GM03348 (cell line): ENCODE results near the gene CEP43.

Experiments
- DNase-seq: peaks from one replicate; pipeline ENCODE4 v3.0.0; 2012; ENCODE audit warnings: low spot score

CEP43 gene

GRCh38 chr6:166969390-166970002 is 29.7 kb upstream of the CEP43 start:
- DNase-seq = no peak

GRCh38 chr6:166970091-166970490 is 29.1 kb upstream of the CEP43 start:
- no peak for DNase-seq

DNA sequence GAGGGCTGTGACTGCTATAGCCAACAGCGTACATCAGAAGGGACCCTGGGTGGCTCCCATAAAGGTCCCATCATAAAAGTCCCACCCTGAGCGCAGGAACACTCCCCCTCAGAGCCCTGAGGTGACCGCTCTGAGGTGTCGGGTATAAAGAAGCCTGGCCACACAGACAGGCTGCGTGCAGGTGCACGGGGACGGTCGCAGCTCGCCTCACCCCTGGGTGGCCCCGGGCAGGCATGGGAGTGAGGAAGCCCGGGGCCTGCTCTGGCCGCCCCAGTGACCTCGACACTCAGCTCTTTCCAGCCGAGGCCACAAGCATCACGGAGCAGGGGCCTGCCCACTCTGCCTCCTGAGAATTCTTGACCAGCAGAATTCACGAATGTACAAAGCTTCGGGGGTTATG is 28.4 kb upstream of the CEP43 start:
- no peak for DNase-seq

GRCh38 chr6:166971271-166971670 is 27.9 kb upstream of the CEP43 start:
- DNase-seq = no peak

DNA sequence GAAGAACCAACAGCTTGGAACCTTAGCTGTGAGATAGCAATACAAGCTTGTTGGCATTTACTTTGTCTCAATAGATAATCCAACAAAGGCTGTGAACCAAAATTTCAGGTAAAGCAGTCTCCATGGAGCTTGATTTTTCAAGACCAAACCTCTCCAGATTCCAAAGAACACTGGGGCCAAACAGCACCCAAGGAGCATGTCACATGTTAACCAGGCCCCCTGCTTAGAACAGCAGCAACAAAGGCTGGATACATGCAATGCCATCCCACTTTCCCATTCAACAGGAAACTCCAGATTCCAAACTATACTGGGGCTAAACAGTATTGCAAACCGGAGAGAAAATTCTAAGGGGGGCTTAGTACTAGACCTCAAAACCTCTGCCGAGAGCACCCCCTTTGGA is 27.1 kb upstream of the CEP43 start:
- DNase-seq = no peak

DNA sequence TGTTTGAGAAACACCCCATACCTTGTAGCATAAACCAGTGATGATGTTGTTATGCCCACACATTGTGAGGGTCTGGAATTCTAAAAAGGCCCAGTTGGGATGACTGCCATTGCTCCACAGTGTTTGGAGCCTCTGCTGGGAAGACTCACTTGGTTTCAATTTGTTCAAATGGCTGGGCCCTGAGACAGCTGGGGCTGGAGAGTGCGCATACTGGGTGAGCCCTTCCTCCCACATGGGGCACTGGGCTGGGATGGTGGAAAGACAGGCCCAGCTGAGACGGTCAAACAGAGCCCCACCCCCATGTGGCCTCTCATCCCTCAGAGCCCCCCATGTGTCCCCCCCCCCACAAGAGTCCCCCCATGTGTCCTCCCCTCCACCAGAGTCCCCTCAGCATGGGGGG is 22.6 kb upstream of the CEP43 start:
- no peak for DNase-seq

GRCh38 chr6:166977621-166978525 is 21.3 kb upstream of the CEP43 start:
- peak; percentile 48 for DNase-seq

DNA sequence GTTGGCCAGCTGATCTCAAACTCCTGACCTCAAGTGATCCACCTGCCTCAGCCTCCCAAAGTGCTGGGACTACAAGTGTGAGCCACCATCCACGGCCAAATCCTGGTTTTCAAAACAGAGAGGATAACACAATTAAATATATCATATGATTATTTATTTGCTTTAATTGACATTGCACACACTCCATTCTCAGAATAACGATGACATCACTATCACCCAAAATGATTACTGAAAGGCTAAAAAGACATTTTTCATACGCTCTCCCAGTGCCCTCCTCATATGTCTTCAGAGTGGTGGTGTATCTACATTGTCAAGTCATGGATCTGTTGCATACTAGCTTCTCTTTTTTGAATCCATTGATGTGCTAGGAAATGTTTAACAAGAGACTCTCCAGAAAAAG is 18.5 kb upstream of the CEP43 start:
- no peak for DNase-seq

DNA sequence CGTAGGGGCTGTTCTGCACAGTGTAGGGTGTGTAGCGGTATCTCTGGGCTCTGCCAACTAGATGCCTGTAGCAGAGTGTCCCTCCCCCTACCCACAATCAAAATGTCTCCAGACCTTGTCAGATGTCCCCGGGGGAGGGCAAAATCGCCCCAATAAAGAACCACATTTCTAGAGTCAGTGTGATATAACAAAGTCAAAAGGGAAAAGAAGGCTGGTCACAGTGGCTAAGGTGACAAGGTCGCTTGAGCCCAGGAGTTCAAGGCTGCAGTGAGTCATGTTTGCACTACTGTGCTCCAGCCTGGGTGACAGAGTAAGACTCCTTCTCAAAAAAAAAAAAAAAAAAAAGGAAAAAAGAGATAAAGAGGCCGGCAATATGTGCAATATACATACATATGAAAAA is 11.7 kb upstream of the CEP43 start:
- no peak for DNase-seq

DNA sequence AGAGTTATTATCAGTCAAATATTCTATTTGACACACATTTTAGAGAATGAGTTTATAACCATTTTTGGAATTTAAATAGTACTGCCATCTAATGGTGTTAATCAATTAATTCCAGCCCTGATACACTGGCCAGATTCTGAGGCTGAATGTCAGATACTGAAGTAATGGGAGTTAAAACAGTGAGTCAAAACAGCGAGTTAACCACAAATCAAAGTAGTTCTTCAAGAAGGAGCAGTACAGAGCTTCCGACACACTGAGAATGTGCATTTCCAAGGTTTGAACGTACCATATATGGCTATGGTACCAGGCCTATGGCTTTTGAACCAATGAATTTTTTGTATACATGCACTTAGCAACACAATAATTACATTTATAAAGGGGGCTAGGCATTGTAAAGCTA is 11.3 kb upstream of the CEP43 start:
- DNase-seq = no peak

DNA sequence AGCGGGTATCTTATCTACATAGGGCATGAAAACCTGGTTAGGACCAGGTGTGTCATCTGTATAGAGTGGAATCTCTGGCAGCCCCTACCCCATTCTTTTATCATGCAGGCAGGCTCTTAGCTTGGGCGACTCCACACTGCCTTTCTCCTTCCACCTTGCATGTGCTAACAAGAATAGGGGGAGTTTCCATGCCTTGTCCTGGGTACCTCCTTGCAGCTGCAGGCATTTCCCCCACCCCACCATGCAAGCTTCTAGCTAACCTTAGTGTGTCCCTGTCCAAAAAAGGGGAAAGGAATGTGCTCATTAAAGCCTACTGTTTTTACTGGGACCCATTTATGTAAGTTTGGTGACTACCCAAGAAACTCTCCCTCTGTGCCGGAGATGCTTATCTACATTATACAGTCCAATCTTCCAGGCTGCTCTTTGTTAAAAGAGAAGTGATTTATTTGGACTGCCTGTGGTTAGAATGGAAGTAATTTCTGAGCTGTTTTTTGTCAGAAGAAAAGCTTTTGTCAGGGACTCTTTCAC is 10.5 kb upstream of the CEP43 start:
- no peak for DNase-seq

GRCh38 chr6:166989427-166990032 is 9.7 kb upstream of the CEP43 start:
- peak; percentile 38 for DNase-seq

DNA sequence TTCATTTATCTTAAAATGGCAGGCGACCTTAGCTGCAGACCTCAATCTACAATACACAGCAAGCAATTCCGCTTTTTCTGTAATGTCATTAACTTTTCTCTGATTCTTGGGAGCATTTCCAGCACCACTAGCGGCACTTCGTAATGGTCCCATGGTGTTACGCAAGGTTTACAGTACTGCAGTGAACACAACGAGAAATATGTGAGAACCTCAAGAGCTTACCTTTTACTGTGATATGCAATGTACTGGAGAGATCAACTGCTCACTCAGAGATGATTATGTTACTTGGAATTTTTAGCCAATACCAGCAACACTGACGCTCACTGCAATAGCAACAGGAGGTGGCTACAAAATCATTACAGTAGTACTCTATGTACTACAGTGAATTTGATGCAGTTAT is 2.8 kb upstream of the CEP43 start:
- no peak for DNase-seq

DNA sequence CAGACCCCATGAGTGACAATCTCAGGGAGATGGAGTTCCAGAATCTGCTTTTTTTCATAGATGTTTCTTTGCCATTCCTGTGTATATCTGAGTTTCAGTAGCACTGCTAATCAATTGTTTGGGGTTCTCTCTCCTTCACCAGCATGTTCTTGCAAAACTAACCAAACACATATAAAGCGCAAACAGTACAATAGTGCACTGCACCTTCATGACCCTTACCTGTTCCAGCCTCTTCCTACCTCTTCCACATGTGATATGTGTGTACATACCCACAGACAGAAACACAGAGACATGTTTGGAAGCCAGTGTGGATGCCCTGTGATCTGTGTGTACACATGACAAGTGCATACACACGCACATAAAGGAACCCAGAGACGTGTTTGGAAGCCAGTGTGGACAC is 1.8 kb upstream of the CEP43 start:
- DNase-seq = no peak

GRCh38 chr6:166997768-166998255 is 1.4 kb upstream of the CEP43 start:
- DNase-seq = peak; percentile 70

GRCh38 chr6:166998256-166999144 is 697 bp upstream of the CEP43 start:
- peak; percentile 12 for DNase-seq

DNA sequence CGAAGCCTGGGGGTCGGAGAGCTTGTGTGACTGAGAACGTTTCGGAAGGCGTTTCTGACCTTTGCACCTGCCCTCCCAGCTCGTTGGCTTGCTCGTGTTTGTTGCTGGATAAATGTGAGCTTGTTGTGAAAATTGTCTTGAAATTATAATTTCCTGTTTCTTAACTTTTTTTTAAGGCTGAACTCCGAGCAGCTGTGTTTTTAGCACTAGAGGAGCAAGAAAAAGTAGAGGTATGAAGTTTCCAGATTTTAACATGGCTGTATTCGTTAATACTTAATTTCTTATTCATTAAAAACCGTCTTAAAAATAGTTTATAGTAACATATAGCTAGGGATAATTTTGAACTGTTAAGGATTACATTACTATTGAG is 672 bp downstream of the CEP43 start:
- no peak for DNase-seq

- no peak for DNase-seq
Measured at GRCh38 chr6:167000759-167001158, 1.6 kb downstream of the CEP43 start.

DNA sequence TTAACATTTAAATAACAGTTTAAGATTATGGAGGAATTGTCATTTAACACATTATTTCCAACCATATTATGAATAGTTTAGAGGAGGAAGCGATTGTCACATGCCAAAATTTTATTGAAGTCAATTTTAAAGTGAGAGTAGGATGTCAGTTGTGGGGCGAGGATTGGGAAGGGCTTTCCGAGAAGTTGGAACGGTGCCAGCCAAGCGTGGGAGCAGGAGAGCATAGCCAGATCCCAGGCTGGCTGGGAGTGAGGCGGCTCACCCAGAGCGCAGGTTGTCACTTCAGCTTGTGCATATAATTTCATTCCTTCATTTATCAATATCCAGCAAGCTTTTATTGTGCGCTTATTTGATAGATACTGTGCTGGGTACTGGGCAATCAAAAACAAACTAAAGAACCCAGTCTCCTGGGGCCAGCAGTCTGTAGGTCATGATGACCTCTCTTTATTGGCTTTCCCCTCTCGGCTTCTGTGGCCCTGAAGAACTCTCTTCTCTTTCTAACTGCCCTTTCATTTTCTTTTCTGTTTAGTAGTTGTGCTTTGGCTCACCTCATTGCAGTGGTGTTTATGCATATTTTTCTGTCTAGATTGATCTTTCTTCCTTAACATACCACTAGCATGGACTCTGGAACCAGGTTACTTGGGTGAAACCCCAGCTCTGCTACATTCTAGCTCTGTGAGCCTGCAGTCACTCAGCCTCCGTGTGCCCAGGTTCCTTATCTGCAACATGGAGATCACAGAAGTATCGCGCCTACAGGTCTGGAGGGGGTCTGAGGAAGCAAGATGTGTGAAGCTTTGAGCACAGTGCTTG is 6.4 kb downstream of the CEP43 start:
- no peak for DNase-seq

GRCh38 chr6:167007985-167008384 is 8.8 kb downstream of the CEP43 start:
- no peak for DNase-seq

DNA sequence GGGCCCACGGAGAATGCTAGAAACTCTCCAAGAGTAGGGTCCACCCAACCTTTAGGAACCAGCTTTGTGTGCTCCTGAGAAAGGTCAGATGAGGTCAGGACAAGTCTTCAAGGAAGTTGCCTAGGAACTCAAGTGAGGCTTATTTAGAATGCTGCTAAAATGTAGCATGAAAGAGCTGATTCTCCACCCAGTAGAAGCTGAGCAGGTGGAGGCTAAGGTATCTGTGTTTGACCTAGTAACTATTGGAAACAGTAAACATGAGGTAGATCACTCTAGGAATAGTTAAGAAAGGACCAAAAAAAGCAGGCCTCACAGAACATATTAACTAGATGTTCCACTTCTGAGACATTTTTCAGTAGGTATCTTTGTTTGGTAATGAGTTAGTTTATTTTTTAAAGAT is 13.9 kb downstream of the CEP43 start:
- DNase-seq = no peak
